Stimulated activated CD8-positive, alpha-beta memory T cell treated with anti-CD3 and anti-CD28 coated beads, Interleukin-2, amount 100 ng/mL, for 1 hour (primary cell): Measurements from ENCODE around the gene EARS2.
"Not testable (repeated sequence)": the region's sequence is repeated elsewhere in the genome, so short reads cannot be mapped to it uniquely, and the experiment has no call there.

Experiments used
- DNase-seq, 2 donors: peaks; one replicate each; pipeline ENCODE4 v3.0.0-alpha.2; 2020; ENCODE audit warnings: low read depth in 2 of 2

Gene EARS2

GRCh38 chr16:23567602-23568001 lies 10.5 kb upstream of the EARS2 start:
- no peak for DNase-seq

GRCh38 chr16:23566724-23567123 lies 9.6 kb upstream of the EARS2 start:
- DNase-seq, result no peak

- DNase-seq, result no peak
Observed at GRCh38 chr16:23564575-23565363, 7.6 kb upstream of the EARS2 start.

GRCh38 chr16:23563186-23563585 lies 6.0 kb upstream of the EARS2 start:
- no peak for DNase-seq

GRCh38 chr16:23562505-23562904 lies 5.4 kb upstream of the EARS2 start:
- DNase-seq, result no peak

GRCh38 chr16:23561586-23561985 lies 4.4 kb upstream of the EARS2 start:
- DNase-seq, result no peak

GRCh38 chr16:23557779-23558702 lies 891 bp upstream of the EARS2 start:
- no peak for DNase-seq

- no peak for DNase-seq
Observed at GRCh38 chr16:23554536-23554935, 2.6 kb downstream of the EARS2 start.

- no peak for DNase-seq
Observed at GRCh38 chr16:23552161-23552560, 5.0 kb downstream of the EARS2 start.

GRCh38 chr16:23549938-23550337 lies 7.2 kb downstream of the EARS2 start:
- DNase-seq, result no peak

GRCh38 chr16:23544436-23544835 lies 12.7 kb downstream of the EARS2 start:
- no peak for DNase-seq

GRCh38 chr16:23540817-23541178 lies 16.4 kb downstream of the EARS2 start:
- DNase-seq, result not testable (repeated sequence)

- DNase-seq, result no peak
Observed at GRCh38 chr16:23539984-23540816, 16.9 kb downstream of the EARS2 start.

- no peak for DNase-seq
Observed at GRCh38 chr16:23538919-23539278, 18.3 kb downstream of the EARS2 start.

GRCh38 chr16:23537390-23537789 lies 19.8 kb downstream of the EARS2 start:
- DNase-seq, result no peak

GRCh38 chr16:23535901-23536300 lies 21.2 kb downstream of the EARS2 start:
- DNase-seq, result no peak

GRCh38 chr16:23534868-23535860 lies 22.0 kb downstream of the EARS2 start:
- no peak for DNase-seq

GRCh38 chr16:23532448-23532847 lies 24.7 kb downstream of the EARS2 start:
- no peak for DNase-seq

GRCh38 chr16:23530062-23530461 lies 27.1 kb downstream of the EARS2 start:
- DNase-seq, result no peak

- no peak for DNase-seq
Observed at GRCh38 chr16:23528644-23529310, 28.4 kb downstream of the EARS2 start.
